Measurements from ENCODE around the gene ADAMTSL3.
"Not testable (repeated sequence)": the region's sequence is repeated elsewhere in the genome, so short reads cannot be mapped to it uniquely, and the experiment has no call there.

ADAMTSL3 gene

GRCh38 chr15:83723216-83723615, 69.3 kb downstream of the ADAMTSL3 start:
- DNase-seq (ENCODE audit: low spot score in 2 of 2) (no peak), ATAC-seq (ENCODE audit: low read depth) (no peak)
- H3K27me3 Mint-ChIP-seq = no peaks in the 10 kb centered on the region
- H3K27ac Mint-ChIP-seq = no peak overlapping the region
- H3K36me3 Mint-ChIP-seq = no peaks in the 10 kb centered on the region
- peaks cover 11% of the 10 kb centered on the region for H3K9me3 Mint-ChIP-seq
- H3K4me1 Mint-ChIP-seq = no peaks in the 10 kb centered on the region
- no peak overlapping the region for H3K4me3 Mint-ChIP-seq

- Mint-ChIP-seq H3K9me3 (peaks cover 7% of the 10 kb centered on the region), H3K27ac (no peak overlapping the region), H3K27me3 (peaks cover 4% of the 10 kb centered on the region), H3K36me3 (no peaks in the 10 kb centered on the region), H3K4me3 (no peak overlapping the region), H3K4me1 (no peaks in the 10 kb centered on the region)
- no peak for DNase-seq (ENCODE audit: low spot score in 2 of 2)
- no peak for ATAC-seq (ENCODE audit: low read depth)
Measured at GRCh38 chr15:83732196-83732595, 78.3 kb downstream of the ADAMTSL3 start.

- ATAC-seq (ENCODE audit: low read depth) (no peak), DNase-seq (ENCODE audit: low spot score in 2 of 2) (no peak)
- Mint-ChIP-seq H3K27me3 (peaks cover 4% of the 10 kb centered on the region), H3K4me3 (no peak overlapping the region), H3K36me3 (no peaks in the 10 kb centered on the region), H3K4me1 (no peaks in the 10 kb centered on the region), H3K9me3 (peaks cover 6% of the 10 kb centered on the region), H3K27ac (no peak overlapping the region)
Measured at GRCh38 chr15:83732770-83733169, 78.8 kb downstream of the ADAMTSL3 start.

- ATAC-seq (ENCODE audit: low read depth) (no peak), DNase-seq (ENCODE audit: low spot score in 2 of 2) (no peak)
- Mint-ChIP-seq H3K27me3 (peaks cover 4% of the 10 kb centered on the region), H3K4me3 (no peak overlapping the region), H3K36me3 (no peaks in the 10 kb centered on the region), H3K4me1 (no peaks in the 10 kb centered on the region), H3K27ac (no peak overlapping the region), H3K9me3 (peaks cover 4% of the 10 kb centered on the region)
Measured at GRCh38 chr15:83733206-83733605, 79.3 kb downstream of the ADAMTSL3 start.

- Mint-ChIP-seq H3K27me3 (peaks cover 4% of the 10 kb centered on the region), H3K36me3 (no peaks in the 10 kb centered on the region), H3K27ac (no peak overlapping the region), H3K4me1 (no peaks in the 10 kb centered on the region), H3K4me3 (no peak overlapping the region), H3K9me3 (peaks cover 4% of the 10 kb centered on the region)
- ATAC-seq (ENCODE audit: low read depth) (no peak), DNase-seq (ENCODE audit: low spot score in 2 of 2) (no peak)
Measured at GRCh38 chr15:83733691-83734090, 79.8 kb downstream of the ADAMTSL3 start.

GRCh38 chr15:83734487-83734886, 80.6 kb downstream of the ADAMTSL3 start:
- ATAC-seq (ENCODE audit: low read depth) (no peak), DNase-seq (ENCODE audit: low spot score in 2 of 2) (no peak)
- H3K27me3 Mint-ChIP-seq = peaks cover 4% of the 10 kb centered on the region
- H3K9me3 Mint-ChIP-seq = peaks cover under 1% of the 10 kb centered on the region
- H3K4me3 Mint-ChIP-seq = no peak overlapping the region
- no peak overlapping the region for H3K27ac Mint-ChIP-seq
- H3K4me1 Mint-ChIP-seq = no peaks in the 10 kb centered on the region
- H3K36me3 Mint-ChIP-seq = no peaks in the 10 kb centered on the region

GRCh38 chr15:83739629-83740028, 85.7 kb downstream of the ADAMTSL3 start:
- Mint-ChIP-seq H3K9me3 (peaks cover 2% of the 10 kb centered on the region), H3K36me3 (no peaks in the 10 kb centered on the region), H3K27ac (no peak overlapping the region), H3K4me3 (no peak overlapping the region), H3K27me3 (peaks cover 1% of the 10 kb centered on the region), H3K4me1 (no peaks in the 10 kb centered on the region)
- DNase-seq (ENCODE audit: low spot score in 2 of 2) (no peak), ATAC-seq (ENCODE audit: low read depth) (no peak)

- no peak for DNase-seq (ENCODE audit: low spot score in 2 of 2)
- H3K27ac Mint-ChIP-seq = no peak overlapping the region
- no peaks in the 10 kb centered on the region for H3K4me1 Mint-ChIP-seq
- ATAC-seq (ENCODE audit: low read depth) = no peak
- no peak overlapping the region for H3K4me3 Mint-ChIP-seq
- no peaks in the 10 kb centered on the region for H3K27me3 Mint-ChIP-seq
- H3K9me3 Mint-ChIP-seq = peaks cover 7% of the 10 kb centered on the region
- no peaks in the 10 kb centered on the region for H3K36me3 Mint-ChIP-seq
Measured at GRCh38 chr15:83745771-83746170, 91.8 kb downstream of the ADAMTSL3 start.

GRCh38 chr15:83746231-83746630, 92.3 kb downstream of the ADAMTSL3 start:
- Mint-ChIP-seq H3K4me1 (no peaks in the 10 kb centered on the region), H3K4me3 (no peak overlapping the region), H3K36me3 (no peaks in the 10 kb centered on the region), H3K9me3 (peaks cover 7% of the 10 kb centered on the region), H3K27me3 (no peaks in the 10 kb centered on the region), H3K27ac (no peak overlapping the region)
- DNase-seq (ENCODE audit: low spot score in 2 of 2) = no peak
- no peak for ATAC-seq (ENCODE audit: low read depth)

- ATAC-seq (ENCODE audit: low read depth) (no peak), DNase-seq (ENCODE audit: low spot score in 2 of 2) (no peak)
- H3K27me3 Mint-ChIP-seq = no peaks in the 10 kb centered on the region
- H3K36me3 Mint-ChIP-seq = no peaks in the 10 kb centered on the region
- no peak overlapping the region for H3K27ac Mint-ChIP-seq
- no peak overlapping the region for H3K4me3 Mint-ChIP-seq
- peaks cover 7% of the 10 kb centered on the region for H3K9me3 Mint-ChIP-seq
- no peaks in the 10 kb centered on the region for H3K4me1 Mint-ChIP-seq
Measured at GRCh38 chr15:83747050-83747717, 93.3 kb downstream of the ADAMTSL3 start.

- Mint-ChIP-seq H3K27ac (no peak overlapping the region), H3K36me3 (no peaks in the 10 kb centered on the region), H3K27me3 (no peaks in the 10 kb centered on the region), H3K9me3 (peaks cover 7% of the 10 kb centered on the region), H3K4me3 (no peak overlapping the region), H3K4me1 (no peaks in the 10 kb centered on the region)
- no peak for DNase-seq (ENCODE audit: low spot score in 2 of 2)
- no peak for ATAC-seq (ENCODE audit: low read depth)
Measured at GRCh38 chr15:83747718-83748110, 93.8 kb downstream of the ADAMTSL3 start.

- no peak for DNase-seq (ENCODE audit: low spot score in 2 of 2)
- H3K27ac Mint-ChIP-seq = no peak overlapping the region
- no peaks in the 10 kb centered on the region for H3K4me1 Mint-ChIP-seq
- H3K36me3 Mint-ChIP-seq = no peaks in the 10 kb centered on the region
- no peak for ATAC-seq (ENCODE audit: low read depth)
- no peaks in the 10 kb centered on the region for H3K27me3 Mint-ChIP-seq
- no peak overlapping the region for H3K4me3 Mint-ChIP-seq
- H3K9me3 Mint-ChIP-seq = peaks cover 9% of the 10 kb centered on the region
Measured at GRCh38 chr15:83753872-83754493, 100.1 kb downstream of the ADAMTSL3 start.

GRCh38 chr15:83757291-83757690, 103.4 kb downstream of the ADAMTSL3 start:
- H3K36me3 Mint-ChIP-seq; DNase-seq (ENCODE audit: low spot score in 2 of 2); H3K9me3 Mint-ChIP-seq; H3K4me3 Mint-ChIP-seq; H3K27me3 Mint-ChIP-seq; ATAC-seq (ENCODE audit: low read depth); H3K4me1 Mint-ChIP-seq; H3K27ac Mint-ChIP-seq: not testable (repeated sequence)

- H3K4me3 Mint-ChIP-seq = no peak overlapping the region
- no peaks in the 10 kb centered on the region for H3K27me3 Mint-ChIP-seq
- DNase-seq (ENCODE audit: low spot score in 2 of 2) (no peak), ATAC-seq (ENCODE audit: low read depth) (no peak)
- H3K4me1 Mint-ChIP-seq = no peaks in the 10 kb centered on the region
- no peak overlapping the region for H3K27ac Mint-ChIP-seq
- no peaks in the 10 kb centered on the region for H3K36me3 Mint-ChIP-seq
- H3K9me3 Mint-ChIP-seq = peaks cover 7% of the 10 kb centered on the region
Measured at GRCh38 chr15:83762367-83762766, 108.4 kb downstream of the ADAMTSL3 start.
